Measurements from ENCODE around the gene PXK. TPM values are rescaled to one million over a fixed set of nuclear protein-coding genes. Genes with fewer than 3 reads are reported as not detected.
A peak's percentile ranks its signal among the peaks of the same experiment; 100 is the strongest.

Gene PXK
- total and polyA plus RNA-seq, 10 of the 15 experiments (the other 5 are each of a cell fraction or from before 2014, with no cell fraction given): 8.4 to 38.0 (median 27.6) TPM

GRCh38 chr3:58349792-58350626 is 17.3 kb downstream of the PXK start (continued):
- TF ChIP-seq ZBTB33 (IDR thresholded peaks at IDR 0.05) (no peak), STAT1 (conservative IDR thresholded peaks at IDR 0.05) (no peak), ATF7 (IDR thresholded peaks at IDR 0.05; ENCODE audit: low read depth) (no peak), SUPT20H (IDR thresholded peaks at IDR 0.05; ENCODE audit: borderline replicate concordance, control insufficient read depth, low read depth, low read length) (no peak), YY1 (IDR thresholded peaks at IDR 0.05; ENCODE audit: low read depth, low read length) (peak; percentile 82), SIN3A (IDR thresholded peaks at IDR 0.05; ENCODE audit: low read depth, low read length) (no peak), ZBTB4 (CRISPR knock-in tag; IDR thresholded peaks at IDR 0.05) (no peak), RUNX3 (IDR thresholded peaks at IDR 0.05; ENCODE audit: low read length) (peak; percentile 97), HSF1 (IDR thresholded peaks at IDR 0.05; ENCODE audit: low read depth, low read length) (no peak), ETV6 (conservative IDR thresholded peaks at IDR 0.05 in 1 of 2, IDR thresholded peaks at IDR 0.05 in 1 of 2; ENCODE audit: borderline replicate concordance in 1 of 2, low read depth in 1 of 2) (peak in 1 of 2 experiments; percentile 77; a peak in 2 of 4 replicates), RFX5 (IDR thresholded peaks at IDR 0.05; ENCODE audit: low read depth, low read length) (no peak), RCOR1 (conservative IDR thresholded peaks at IDR 0.05; ENCODE audit: low read depth, low read length) (no peak), ZNF217 (IDR thresholded peaks at IDR 0.05) (no peak), BCLAF1 (IDR thresholded peaks at IDR 0.05) (no peak), NFIC (IDR thresholded peaks at IDR 0.05; ENCODE audit: low read depth, low read length) (peak; percentile 84)
